GM20431 (cell line): Measurements from ENCODE around the gene MAPK6.
"Not testable (repeated sequence)": the region's sequence is repeated elsewhere in the genome, so short reads cannot be mapped to it uniquely, and the experiment has no call there.

Source experiments
- in situ Hi-C: fragments of 300-500 bp; cut with MseI, MboI; formaldehyde crosslinking; loops from one replicate; pipeline ENCODE4 v1.15.0; 2020; ENCODE audit warnings: low sequenced_read_pairs; ENCODE audit not compliant: unreplicated experiment

Gene MAPK6

DNA sequence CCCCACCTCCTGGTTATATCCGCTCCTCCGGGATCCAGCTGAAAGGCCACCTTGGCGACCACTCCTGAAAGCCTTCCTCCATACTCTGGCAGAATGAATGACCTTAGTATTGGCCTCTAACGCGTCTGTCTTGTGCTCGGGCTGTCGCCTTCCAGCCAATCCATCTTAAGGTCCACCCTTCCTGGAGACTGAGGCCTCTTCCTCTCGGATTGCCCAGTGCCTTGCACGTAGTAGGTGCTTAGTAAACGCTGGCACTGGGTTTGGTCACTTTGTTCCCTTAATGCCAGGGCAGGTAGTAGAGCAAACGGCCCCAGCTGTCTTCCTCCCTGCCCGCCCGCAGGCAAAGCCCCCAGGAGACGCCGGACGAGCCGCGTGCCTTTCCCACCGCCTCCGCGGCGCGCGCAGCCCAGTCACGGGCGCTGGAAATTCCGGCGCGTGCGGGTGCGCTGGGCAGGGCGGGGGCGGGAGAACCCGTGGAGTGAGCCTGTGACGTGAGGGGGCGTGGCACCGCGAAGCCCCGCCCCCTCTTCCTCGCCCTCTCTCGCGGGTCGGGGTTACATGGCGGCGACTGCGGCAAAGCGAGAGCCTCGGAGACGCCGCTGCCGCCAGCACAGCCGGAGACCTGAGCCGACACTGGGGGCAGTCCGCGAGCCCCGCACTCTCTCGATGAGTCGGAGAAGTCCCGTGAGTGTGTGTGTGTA, at the start of gene MAPK6:
Gene MAPK6 (plus strand): TSS at position 527 of the 701 bp plus-strand sequence. CDS start 27,242 bp downstream, outside the sequence.
- in situ Hi-C loops, result no loop called here

DNA sequence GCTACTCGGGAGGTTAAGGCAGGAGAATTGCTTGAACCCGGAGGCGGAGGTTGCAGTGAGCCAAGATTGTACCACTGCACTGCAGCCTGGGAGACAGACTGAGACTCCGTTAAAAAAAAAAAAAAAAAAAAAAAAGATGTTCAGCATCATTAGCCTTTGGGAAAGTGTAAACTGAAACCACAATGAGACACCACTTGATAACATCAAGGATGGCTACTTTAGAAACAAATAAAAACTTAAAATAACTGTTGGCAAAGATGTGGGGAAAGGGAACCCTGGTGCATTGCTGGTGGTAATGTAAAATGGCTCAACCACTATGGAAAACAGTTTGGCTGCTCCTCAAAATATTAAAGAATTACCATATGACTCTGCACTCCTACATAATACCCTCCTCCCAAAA, 49.3 kb upstream of the MAPK6 start:
- in situ Hi-C loops, result no loop called here

DNA sequence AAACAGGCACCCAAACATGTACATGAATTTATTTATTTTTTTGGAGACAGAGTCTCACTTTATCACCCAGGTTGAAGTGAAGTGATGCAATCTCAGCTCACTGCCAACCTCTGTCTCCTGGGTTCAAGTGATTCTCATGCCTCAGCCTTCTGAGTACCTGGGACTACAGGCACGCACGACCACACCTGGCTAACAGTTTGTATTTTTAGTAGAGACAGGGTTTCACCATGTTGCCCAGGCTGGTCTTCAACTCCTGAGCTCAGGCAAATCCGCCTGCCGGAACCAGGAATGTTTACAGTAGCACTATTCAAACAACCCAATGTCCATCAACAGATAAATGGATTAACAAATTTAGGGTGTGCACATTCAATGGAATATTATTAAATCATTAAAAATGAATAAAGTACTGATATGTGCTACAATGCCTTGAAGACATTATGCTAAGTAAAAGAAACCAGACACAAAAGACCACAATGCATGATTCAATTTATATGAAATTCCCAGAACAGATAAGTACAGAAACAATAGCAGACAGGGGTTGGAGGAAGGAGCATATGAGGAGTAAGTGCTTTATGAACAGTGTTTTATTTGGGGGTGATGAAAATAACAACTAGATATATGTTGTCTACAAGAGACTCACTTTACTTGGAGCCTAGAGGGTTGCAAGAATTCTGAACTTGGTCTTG, 48.7 kb upstream of the MAPK6 start:
- in situ Hi-C loops, result no loop called here

DNA sequence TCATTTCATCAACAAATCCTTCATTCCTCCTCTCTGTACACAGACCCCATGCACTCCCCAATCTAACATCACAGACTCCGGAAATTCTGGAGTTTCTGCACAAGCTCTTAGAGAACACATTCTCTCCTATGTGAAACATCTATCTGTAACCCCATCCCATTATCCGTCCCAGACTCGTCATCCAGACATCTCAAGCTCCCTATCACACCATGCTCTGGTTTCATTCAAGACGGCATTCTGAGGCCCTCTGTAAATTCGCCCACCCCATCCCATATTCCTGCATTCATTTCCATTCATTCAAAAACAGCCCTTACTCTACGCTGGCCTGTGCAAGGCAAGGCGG, 48.0 kb upstream of the MAPK6 start:
- in situ Hi-C loops, result no loop called here

DNA sequence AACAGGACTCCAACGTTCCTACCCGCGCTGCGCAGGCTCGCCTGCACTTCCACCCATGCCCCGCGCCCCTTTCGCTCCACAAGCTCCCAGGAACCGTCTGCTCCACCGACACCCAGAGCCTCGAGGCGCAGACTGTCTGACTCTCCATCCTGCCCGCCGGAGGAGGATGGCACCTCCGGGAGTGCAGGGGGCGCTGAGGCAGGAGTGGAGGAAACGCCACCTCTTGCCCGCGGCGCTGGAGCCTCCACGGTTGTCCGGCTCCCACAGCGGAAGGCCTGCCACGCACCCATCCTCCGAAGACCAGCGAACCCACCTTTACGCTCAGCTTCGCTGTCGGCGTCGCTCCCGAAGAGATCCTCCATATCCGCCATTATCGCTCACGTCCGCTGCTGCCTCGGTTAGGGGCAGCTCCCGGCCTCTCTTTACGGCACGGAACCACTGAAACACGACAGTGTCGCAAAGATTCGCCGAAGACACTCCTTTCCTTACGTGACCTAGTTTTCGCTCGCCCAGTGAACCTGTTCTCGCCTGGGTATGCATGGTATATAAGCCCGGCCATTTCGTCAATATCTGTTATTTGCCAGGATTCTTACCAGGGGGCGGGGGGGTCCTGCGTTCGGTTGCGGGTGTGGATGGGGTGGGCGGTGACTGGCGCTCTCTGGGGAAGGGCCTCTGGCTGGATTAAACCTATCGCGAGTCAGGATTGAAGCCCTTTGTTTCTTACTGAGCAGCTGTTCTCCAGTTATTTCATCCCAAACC, 47.5 kb upstream of the MAPK6 start, which contains the start of gene LEO1:
Gene LEO1 (minus strand): TSS at position 404 of the 759 bp plus-strand sequence. CDS start 33 bp downstream, at position 371.
- in situ Hi-C loops, result no loop called here

DNA sequence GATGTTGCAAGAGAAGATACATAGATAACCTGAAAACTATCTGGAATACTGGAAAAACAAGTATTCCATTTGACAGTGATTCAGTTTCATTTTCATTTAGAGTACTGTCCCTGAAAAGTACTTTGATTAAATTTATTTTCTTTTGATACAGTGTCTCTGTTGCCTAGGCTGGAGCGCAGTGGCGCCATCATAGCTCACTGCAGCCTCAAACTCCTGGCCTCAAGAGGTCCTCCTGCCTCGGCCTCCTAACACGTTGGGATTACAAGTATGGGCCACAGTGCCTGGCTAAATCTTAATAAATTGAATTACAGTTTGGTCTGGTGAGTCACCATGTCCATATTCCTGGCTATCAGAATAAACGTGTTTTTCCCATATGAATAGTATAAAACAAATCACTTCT, 45.8 kb upstream of the MAPK6 start:
- in situ Hi-C loops, result no loop called here

DNA sequence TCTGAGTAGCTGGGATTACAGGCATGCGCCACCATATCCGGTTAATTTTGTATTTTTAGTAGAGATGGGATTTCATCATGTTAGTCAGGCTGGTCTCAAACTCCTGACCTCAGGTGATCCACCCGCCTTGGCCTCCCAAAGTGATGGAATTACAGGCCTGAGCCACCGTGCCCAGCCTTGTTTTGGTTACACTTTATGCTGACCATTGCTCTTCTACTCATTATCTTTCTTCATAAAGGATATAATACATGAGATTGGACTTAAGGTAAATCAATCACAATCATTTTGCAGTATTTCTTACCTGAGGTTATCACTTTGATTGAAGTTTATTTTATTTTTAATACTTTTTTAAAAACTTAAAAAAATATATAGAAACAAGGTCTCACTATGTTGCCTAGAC, 45.2 kb upstream of the MAPK6 start:
- in situ Hi-C loops, result no loop called here

DNA sequence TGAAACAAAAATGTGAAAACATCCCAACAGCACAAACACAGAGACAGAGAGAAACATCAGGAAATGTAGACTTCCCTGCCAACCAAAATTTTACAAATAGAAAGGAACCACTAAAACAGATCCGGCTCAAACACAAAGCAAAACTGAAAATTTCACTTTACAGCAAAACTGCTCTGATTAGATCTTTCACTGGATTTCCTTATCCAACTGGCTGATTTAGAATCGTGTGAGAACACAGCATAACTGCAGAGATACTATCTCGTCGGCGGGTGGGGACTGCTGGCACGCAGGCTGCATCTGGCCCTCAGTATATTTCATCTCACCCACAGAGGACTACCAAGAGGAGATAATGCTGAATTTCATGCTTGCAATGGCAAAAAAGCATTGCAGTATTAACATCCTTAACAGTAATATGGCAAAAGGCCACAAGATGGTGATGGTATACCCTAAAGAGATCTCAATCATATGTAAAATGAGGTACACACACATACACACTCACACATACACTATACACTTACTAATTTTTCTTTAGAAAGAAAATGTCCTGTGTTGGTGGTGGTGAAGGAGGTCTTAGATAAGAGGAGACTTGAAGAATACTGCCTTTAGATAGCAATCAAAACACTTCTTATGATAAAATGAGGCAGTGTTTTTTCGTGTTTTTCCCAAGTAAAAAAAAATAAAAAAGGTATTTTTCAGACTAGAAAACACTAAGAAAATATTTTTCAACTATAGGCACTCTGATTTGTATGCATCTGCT, 36.8 kb upstream of the MAPK6 start:
- in situ Hi-C loops, result loop anchor here (25.0 kb wide), 1 partner anchor 155 kb away; no protein-coding TSS in a partner anchor

DNA sequence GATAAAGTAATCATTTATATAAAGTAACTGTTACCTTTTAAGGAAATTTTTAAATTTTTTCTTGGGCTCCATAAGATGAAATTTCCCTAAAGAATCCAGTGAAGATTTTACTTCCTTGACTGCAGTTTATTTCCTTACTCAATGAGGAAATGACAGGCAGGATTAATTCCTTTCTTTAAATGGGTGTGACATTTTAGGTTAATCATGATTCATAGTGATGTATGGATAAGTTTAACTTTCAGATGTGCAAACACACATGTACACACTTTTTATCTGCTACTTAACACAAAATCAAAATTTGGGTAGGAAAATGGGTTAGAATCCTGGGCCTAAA, 36.3 kb upstream of the MAPK6 start:
- in situ Hi-C loops, result loop anchor here (25.0 kb wide), 1 partner anchor 155 kb away; no protein-coding TSS in a partner anchor

DNA sequence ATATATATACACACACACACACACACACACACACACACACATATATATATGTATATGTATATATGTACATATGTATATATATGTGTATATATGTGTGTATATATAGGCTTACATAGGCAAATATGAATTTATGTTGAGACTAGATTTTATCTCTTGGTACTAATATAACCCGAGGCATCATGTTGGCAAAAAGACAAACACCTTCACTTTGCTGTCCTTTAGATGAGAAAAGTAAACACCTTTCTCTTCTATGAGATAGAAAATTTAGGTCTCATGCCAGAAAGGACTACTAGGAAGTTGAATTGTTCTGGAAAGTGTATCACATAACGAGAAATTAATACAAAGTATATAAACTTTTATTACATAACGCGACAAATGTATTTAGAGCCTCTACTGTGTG, 27.9 kb upstream of the MAPK6 start:
- in situ Hi-C loops, result loop anchor here (25.0 kb wide), 1 partner anchor 146 kb away; no protein-coding TSS in a partner anchor

DNA sequence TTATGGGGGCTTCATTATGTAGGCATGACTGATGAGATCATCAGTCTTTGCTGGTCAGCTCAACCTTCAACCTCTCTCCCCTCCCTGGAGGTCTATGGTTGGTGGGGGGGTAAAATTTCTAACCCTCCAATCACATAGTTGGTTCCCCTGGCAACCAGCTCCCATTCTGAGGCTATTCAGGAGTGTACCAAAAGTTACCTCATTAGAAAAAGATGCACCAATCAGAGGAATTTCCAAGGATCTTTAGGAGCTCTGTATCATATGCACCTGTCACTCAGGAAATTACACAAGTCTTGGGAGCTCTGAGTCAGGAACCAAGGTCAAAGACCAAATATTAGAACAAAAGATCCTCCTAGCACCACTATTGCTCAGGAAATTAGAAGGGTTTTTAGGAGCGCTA, 26.1 kb upstream of the MAPK6 start:
- in situ Hi-C loops, result loop anchor here (25.0 kb wide), 1 partner anchor 144 kb away; no protein-coding TSS in a partner anchor

DNA sequence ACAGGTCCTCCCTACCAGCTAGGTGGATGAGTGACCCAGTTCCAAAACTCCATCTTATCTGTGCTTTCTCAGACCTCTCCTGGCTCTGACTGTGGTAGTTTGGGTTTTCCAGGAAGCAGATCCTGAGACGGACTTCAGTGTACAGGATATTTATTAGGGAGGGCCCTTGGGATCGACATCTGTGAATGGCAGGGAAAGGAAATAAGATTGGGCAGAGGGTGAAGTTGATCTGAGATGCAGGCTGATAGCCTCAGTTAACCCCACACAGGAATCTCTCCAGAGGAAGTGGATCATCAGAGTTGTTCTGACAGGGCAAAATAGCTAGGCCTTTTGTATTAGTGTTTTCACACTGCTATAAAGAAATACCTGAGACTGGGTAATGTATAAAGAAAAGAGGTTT, 16.7 kb upstream of the MAPK6 start:
- in situ Hi-C loops, result no loop called here

DNA sequence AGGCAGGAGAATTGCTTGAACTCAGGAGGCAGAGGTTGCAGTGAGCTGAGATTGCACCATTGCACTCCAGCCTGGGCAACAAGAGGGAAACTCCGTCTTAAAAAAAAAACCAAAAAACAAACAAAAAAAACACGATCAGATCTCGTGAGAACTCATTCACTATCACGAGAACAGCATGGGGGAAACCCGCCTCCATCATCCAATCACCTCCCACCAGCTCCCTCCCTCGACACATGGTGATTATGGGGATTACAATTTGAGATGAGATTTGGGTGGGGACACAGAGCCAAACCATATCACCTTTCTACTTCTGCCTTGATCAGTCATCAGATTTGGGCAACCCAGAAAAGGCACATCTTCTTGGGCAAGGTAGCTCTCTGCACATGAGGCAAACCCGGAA, 15.9 kb upstream of the MAPK6 start:
- in situ Hi-C loops, result not testable (repeated sequence)

DNA sequence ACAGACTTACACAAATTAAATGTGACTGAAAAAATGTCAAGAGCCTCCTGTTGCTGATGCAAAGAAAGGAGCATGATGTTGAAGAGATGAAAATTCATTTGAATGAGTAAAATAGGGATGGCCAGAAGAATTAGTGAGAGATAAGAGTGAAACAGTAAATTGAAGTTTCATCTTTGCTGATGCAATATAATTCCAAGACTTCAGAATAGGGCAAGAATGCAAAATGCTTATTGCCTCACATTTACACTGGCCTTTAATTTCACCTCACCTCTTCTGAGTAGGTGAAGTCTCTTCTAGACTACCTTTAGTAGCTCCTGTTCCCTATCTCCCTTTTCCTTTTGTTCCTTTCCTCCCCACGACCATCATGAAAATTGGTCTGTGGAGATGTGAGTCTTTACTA, 15.3 kb upstream of the MAPK6 start:
- in situ Hi-C loops, result no loop called here

DNA sequence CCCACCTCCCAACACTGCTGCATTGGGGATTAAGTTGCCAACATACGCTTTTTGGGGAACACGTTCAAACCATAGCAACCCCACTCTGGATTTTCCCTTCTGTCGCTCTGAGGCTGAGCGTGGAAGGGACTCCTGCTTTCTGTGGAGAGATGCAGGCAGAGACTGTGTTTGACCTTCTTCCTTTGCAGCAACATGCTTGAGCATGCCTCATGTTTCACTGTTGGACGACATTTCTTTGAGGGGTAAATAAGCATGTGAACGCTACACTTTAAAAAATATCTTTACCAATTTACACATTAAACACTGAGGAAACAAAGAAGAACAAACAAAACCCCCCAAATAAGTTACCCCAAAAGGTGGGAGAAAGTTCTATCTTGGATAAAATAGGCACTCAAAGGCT, 14.2 kb upstream of the MAPK6 start:
- in situ Hi-C loops, result no loop called here

DNA sequence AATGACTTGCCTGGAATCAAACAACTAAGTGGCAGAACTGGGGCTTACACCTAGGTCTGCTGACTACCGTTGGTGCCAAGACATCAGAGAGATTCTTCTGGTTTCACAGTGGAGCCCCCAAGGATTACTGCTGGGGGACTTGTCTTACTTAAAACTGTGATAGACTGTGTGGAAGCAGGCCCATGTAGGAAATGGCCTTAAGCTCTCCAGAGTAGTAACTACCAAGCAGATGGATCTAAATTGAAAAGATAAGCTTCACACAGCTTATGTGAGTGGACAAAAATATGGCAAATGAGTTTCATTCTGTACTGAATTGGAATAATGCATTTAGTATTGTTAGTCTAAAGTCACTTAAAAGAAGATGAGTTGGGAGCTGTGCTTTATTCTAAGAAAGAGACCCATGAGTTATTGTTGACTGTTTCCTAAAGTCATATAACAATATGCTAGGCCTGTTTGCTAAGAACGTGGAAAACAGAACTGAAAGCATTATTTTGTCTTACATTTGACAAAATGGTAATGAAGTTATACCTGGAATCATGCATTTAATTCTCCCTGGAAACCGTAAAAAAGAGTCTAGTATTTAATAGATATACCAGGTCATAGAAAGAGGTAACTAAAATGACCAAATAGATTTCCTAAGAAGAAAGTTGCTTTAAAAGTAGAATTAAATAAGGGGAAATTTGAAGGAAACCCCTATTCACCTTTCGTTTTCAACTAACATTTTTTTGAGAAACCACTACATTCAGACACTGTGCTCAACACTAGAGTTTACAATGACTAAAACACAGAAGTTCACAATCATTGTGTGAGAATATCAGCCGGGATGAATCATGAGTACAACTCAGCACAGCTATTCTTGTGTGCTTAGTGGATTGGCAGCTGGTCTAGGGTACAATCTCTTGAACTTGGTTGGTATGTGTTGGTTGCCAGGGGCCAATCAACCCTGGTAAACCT, 13.0 kb upstream of the MAPK6 start:
- in situ Hi-C loops, result no loop called here

DNA sequence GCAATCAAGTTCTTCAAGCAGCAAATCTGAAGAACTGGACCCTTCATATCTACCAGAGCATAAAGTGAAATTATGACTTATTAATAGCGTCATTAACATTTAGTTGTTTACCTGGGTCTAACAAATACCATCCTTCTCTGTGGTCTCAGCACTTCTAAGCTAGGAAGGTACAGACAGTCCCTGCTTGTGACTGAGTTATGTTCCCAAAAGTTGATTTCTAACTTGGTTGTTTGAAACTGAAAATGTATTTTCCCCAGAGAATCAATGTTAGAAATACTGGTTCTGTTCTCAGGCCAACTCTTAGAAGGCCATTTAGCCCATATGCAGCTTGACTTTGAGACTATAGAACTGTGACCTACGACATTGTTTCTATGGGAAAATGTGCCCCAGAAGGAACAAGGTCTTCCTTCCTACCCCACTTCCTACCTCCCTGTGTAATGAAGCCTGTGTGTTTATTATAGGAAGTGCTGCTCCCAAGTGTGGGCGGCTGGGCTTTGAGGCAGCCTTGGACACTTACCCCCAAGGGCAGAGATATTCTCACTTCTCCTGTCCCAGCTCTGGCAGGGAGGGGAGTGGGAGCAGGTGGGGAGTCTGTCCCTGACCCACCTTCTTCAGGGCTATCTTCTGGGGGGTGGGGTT, 12.2 kb upstream of the MAPK6 start:
- in situ Hi-C loops, result no loop called here

DNA sequence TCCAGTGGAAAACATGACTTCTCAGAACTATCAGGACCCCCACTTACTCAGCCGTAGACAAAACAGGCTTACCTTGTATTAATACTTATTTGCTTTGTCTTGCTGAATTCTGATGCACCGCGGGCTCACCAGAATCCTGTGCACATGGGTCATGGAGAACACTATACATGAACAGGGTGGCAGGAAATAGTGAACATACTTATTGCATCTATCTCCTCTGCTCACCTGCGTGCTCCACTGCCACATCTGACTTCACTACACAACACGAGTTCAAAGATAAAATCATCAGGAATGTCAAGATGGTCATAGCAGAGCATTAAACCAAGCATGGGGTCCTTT, 10.7 kb upstream of the MAPK6 start:
- in situ Hi-C loops, result no loop called here
